GM19463 (cell line): ENCODE data around the gene SELENOP.

Experiments used
- ATAC-seq: cut with Tn5 transposase; IDR thresholded peaks from one replicate; pipeline ENCODE4 v1.9.1; 2021; ENCODE audit warnings: mild to moderate bottlenecking, moderate library complexity; ENCODE audit not compliant: unreplicated experiment

Gene SELENOP

DNA sequence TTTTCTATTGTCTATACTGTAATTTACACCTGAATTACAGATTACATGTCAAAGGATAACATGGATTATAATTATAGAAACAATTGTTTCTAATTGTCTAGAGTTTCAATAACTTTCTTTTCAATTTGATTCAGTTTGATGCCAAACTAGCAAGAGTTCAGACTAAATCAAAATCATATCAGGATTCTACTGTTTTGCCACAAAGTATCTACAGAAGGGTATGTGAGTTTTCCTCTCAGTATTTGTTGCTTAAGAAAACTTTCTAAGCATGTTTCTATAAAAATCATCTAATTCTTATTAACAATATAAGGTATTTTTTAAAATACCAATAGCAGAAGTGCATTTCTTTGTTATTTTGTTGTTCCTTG lies 12.5 kb downstream of the SELENOP start:
- no peak for ATAC-seq

DNA sequence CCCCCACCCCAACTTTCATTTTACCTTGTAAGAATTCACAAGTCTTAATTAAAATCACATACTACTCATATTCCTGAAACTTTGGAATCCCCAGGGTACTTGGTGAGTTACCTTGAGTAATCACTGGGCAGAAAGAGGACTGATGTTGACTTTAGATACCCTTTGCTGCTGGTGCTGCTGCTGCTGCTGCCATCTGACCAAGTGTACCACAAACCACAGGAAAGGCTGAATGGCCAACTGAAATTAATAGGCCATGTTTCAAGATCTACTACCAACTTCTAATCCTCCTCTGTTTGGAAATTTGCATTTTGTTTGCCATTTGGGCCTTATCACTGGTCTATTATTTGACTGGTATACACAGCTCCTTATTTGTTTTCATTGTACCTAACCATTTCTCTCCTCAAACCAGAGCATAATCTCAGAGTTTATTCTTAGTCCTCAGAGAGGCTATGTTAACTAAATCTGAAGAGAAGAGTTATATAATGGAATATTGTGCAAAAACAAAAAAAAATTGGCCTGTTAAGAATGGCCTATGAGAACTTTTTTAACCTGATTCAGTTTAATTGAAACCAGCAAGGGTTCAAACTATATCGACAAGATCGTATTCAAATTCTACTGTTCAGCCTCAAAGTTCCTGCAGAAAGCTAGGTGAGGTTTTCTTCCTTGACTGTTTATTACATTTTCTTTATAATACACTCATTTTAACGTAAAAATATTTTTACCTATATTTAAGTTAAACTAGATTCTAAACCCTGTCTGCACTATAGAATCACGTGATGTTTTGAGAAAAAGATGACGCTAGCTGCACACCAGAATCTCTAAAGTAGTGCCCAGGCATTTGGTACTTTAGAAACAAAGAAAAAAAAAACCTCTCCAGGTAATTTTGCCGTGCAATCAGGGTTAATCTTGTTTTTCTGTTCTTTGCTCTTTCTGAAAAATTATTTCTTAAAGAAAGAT lies 13.1 kb downstream of the SELENOP start:
- ATAC-seq, result no peak

DNA sequence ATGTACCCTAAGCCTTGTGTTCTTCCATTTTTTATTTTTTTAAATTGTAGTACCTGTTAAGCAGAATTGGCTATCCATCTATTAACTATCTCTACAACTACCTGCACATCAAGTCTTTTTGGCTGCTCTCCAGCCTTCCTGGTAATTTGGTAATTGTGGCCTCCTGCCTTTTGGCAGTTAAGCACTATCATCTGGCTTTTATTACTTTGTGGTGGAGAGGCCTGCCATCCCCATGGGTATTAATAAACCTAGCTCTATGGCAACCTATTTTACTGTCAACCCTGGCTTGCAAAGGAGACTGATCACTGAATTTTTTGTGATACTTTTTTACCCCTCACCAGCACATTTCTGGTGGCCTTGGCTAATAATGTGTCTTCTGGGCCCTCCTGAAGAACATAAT lies 20.5 kb downstream of the SELENOP start:
- no peak for ATAC-seq

DNA sequence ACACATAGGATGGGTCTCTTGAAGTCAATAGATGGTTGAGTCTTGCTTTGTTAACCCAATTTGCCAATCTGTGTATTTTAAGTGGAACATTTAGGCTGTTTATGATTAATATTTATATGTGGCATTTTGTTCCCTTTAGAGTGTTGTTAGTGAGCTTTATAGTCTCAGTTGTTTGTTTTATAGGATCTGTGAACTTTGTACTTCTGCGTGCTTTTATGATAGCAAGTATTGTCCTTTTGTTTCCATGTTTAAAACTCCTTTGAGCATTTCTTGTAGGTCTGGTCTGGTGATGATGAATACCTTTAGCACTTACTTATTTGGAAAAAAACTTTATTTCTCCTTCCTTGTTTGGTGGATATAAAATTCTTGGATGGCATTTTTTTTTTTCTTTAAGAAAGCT lies 23.8 kb downstream of the SELENOP start:
- ATAC-seq, result no peak

DNA sequence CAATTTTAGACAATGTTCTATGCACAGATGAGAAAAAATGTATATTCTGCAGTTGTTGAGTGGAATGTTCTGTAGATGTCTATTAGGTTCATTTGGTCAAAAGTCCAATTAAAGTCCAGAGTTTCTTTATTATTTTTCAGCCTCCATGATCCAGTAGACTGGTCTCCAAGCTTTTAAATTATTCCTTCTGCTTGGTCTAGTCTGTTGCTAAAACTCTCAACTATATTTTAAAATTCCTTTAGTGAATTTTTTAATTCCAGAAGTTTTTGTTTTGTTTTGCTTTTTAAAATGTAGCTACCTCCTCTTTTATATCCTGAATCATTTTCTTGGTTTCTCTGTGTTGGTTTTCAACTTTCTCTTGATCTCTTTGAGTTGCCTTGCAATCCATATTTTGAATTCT lies 24.6 kb downstream of the SELENOP start:
- ATAC-seq, result no peak

DNA sequence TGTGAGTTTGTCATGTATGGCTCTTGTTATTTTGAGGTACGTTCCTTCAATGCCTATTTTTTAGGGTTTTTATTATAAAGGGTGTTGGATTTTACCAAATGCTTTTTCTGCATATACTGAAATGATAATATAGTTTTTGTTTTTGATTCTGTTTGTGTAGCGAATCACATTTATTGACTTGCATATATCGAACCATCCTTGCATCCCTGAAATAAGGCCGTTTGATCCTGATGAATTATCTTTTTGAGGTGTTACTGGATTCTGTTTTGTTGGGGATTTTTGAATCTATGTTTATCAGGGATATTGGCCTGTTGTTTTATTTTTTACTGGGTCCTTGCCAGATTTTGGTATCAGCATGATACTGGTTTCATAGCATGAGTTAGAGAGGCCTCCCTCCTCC lies 25.9 kb downstream of the SELENOP start:
- ATAC-seq, result no peak

DNA sequence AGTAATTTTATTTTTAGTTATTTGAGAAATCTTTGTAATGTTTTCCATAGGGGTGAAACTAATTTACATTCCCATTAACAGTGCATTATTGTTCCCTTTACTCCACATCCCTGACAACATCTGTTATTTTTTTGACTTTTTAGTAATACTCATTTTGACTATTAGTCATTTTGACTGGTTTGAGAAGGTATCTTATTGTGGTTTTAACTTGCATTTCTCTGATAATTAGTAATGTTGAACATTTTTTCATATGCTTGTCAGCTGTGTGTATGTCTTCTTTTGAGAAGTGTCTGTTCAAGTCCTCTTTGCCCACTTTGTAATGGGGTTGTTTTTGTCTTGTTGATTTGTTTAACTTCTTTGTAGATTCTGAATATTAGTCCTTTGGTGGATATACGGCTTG lies 27.6 kb downstream of the SELENOP start:
- no peak for ATAC-seq

DNA sequence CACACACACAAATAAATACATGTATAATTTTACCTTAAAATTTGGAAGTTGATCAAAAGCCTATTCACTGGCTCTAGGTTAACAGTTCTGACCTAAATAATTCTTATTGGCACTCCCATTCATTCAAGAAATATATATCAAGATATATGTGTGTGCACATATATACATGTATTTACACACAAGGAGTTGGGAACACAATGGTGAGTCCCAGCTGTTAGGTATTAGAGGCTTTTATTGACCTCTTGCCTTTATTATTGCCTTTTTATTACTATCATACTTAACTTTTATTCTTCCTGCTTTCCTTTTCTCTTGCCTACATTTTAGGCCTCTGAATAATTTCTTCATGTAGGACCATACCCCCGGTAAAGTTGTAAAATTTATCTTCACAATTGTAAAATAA lies 30.1 kb downstream of the SELENOP start:
- no peak for ATAC-seq

DNA sequence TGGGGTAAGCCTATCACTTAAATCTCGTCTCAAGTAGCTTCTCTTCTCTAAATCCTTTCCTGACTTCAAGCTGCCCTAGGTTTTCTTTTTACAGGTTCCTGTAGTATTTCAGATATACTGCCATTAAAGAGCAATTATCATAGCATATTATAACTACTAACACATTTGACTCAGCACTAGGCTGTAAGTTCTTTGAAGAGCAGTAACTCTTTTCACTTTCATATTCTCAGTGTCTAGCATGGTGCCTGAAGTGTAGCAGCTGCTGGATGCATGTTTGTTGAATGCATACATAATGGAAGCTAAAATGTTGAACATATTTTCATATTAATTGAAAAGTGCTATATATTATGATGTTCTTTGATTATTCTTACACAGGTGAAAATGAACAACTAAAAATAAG lies 32.6 kb downstream of the SELENOP start:
- peak; percentile 71 for ATAC-seq

DNA sequence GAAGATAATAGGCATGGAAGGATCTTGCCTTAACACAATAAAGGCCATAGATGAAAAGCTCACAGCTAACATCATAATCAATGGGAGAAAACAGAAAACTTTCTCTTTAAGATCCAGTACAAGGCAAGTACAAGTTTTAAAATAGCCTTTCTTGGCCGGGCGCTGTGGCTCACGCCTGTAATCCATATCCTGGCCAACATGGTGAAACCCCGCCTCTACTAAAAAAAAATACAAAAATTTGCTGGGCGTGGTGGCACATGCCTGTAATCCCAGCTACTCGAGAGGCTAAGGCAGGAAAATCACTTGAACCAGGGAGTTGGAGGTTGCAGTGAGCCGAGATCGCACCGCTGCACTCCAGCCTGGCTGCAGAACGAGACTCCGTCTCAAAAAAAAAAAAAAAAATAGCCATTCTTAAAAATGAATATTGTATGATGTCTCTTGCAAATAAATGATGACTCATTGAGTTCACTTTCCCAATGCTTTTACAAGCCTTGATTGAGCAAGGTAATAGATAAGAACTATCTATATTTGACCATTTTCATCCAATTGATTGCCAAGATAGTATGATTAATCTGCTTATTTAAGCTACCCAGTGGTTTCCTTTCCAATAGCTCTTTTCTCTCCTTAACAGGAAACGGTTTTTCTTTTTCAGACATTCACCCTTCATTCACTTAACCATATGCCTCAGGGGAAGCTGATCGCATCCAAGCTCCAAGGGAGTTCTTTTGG lies 39.3 kb downstream of the SELENOP start:
- ATAC-seq, result no peak

DNA sequence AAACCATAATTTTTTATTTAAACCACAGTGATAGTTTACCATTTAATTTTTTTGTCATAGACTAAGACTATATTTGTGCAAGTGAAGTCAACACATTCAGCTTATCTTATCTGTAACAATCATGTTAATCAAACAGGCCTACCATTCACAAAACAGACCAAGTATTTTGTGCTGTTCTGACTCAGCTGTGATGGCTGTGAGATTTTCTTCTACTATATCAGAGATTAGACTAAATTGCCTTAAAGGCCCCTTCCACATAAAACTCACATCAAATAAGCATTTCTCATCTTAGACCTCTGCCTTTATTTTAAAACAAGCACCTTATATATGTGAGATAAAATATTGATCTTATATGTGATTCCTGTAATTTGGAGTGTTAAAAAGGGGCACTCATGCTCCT lies 41.7 kb downstream of the SELENOP start:
- no peak for ATAC-seq

DNA sequence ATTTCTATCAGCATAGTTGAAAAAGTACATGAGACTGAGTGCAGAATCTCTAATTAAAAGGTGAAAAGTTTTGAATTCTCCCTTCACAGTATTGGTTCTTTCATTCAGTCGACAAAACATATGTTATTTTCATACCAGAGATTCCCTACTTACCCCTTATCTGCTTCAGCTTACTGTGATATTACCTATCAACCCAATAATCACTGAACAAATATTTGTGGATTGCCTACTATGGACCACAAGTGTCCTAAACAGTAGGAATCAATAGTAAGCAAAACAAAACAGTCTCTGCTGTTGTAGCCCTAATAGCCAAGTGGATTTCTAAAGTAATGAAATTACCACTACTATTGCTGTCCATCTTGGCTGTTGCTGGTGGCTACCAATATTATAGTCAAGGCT lies 43.6 kb downstream of the SELENOP start:
- ATAC-seq, result no peak

DNA sequence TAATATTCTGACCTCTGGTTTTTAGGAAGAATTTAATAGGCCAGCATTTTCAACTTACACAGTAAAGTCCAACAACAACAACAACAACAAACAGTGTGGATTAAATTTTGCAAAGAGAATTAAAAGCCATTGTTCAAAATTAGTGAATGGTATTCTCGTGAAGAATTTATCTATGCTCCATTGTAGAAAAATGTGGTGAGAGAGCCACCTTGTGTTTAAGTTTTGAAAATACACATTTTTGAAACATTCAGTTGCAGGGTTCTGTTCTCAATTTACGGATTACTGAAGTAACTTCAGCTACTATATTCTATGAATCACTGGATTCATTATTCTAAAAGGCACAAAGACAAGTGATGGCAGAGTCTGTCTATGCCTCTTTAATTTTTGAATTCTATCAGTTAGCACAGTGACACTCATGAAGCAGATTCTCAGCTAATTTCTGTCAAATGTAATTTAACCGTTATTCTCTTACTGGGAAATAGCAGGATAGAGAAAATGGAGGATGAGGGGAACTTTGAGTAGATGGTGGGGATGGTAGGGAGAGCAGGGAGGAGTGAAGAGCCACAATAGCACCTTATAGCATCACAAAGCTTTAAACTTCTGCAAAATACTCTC lies 44.1 kb downstream of the SELENOP start:
- ATAC-seq, result no peak

DNA sequence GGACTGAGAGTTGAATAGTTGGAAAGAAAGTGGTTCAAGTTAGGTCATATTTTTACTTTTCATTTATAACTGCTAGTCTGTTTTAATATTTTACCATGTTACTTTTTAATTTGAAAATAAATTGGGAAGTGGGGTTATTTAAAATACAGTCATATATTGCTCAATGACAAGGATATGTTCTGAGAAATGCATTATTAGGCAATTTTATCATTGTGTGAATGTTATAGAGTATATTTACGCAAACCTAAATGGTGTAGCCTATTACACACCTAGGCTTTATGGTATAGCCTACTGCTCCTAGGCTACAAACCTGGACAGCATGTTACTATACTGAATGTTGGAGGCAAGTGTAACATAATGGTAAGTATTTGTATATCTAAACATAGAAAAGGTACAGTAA lies 49.9 kb downstream of the SELENOP start:
- no peak for ATAC-seq

DNA sequence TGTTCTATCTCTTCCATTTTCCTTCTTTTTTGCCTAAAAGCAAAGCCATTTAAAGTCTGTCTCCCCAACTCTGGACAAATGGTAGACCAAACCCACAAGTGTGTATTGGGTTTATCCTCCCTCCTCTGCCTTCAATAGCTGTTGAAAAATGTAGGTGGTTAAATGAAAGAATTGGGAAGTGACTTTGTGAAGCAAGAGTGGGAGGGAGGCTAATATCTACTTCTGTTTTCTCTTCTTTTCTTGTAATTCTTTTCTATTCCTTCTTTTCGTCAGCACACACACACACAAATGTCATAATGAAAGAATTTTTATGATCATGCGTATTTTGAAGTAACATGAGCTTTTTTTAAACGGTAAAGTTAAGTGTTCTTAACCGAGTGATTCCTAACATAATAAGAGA lies 51.3 kb downstream of the SELENOP start:
- no peak for ATAC-seq

DNA sequence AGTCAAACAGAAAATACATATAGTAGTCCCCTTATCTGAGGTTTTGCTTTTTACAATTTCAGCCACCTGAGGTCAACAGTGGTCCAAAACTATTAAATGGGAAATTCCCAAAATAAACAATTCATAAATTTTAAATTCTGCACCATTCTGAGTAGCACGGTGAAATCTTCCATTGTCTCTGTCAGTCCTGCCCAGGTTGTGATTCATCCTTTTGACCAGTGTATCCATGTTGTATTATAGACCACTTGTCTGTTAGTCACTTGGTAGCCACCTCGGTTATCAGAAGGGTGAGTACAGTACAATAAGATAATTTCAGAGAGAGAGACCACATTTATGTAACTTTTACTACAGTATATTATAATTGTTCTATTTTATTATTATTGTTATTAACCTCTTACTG lies 52.2 kb downstream of the SELENOP start:
- no peak for ATAC-seq

DNA sequence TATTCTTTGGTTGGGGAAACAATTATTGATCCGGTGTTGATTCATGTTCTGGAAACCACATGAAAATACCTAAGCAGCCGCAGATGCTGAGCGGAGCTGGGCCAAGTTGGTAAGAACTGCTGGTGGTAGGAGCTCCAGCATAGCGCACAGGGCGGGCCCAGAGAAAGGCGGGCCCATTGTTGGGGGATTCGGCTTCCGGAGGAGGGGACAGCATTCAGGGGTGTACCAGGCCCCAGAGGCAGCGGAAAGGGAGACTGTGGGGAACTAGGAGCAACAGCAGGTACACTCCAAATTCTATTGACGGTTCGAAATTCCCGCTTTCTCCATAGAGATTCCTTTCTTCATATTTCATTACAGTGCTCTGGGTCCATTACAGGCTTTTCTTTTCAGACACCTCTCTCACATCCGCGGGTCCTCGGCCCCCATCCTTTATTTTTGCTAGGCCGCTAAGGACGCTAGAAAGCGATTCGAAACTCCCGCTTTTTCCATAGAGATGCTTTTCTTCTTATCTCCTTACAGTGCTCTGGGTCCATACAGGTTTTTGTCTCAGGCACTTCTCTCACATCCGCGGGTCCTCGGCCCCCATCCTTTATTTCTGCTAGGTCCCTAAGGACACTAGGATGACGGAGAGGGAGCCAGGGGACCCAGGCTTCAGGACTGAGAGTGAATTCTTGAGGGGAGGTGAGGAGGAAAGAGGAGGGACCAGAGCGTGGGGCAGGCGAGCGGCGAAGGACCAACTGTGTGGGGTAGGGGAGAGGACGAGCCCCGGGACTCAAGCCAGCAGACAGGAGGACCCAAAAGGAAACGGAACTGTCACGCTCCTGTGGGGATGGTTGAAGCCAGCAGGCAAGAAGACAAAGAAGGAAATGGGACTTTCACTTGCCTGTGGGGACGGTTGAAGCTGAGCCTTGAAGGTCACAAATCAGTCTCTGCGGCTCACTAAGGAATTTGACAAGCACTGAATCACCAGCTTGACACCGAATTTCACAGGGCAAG lies 54.8 kb downstream of the SELENOP start, which contains the start of gene CCDC152:
Gene CCDC152, plus strand, starts transcription at position 213 of the 996 bp plus-strand sequence. CDS start 2,304 bp downstream, outside the sequence.
- ATAC-seq, result peak; percentile 88

DNA sequence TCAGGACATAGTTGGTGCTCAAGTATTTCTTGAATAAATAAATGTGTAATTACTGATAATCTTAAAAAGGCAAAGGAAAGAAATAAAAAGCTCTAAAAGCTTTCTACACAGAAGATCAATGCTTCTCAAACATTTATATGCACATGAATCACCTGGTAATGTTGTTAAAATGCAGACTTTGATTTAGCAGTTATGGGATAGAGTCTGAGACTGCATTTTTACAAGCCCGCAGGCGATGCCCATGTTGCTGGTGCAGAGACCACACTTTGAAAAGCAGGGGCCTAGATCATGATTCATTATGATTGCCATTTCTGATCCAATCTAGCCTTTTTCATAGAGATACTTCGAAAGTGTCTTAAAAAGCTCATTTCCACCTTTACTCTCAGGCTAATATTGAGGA lies 58.6 kb downstream of the SELENOP start:
- ATAC-seq, result no peak

DNA sequence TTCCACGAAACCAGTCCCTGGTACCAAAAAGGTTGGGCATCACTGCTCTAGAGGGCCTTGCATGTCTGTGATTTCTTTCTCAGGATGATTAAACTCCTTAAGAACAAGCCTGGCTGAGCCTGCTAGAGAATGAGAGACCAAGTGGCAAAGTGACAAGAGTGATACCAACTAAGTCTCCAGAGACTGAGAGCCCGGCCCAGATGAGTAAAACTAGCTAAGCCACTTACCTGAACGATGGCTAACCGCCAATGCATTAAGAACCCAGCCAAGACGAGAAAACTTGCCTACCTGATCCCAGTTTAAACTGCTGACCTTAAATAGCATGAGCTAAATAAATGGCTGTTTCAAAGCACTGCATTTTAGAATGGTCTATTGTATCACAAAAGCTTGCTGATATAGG lies 60.6 kb downstream of the SELENOP start:
- ATAC-seq, result no peak

DNA sequence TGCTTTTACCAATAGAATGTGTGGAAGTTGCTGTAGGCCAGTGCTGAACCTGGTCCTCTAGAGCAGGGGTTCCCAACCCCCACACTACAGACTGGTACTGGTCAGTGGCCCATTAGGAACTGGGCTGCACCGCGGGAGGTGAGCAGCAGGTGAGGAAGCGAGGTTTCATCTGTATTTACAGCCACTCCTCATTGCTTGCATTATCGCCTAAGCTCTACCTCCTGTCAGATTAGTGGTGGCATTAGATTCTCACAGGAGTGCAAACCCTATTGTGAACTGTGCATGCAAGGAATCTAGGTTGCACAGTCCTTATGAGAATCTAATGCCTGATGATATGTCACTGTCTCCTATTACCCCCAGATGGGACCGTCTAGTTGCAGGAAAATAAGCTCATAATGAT lies 61.2 kb downstream of the SELENOP start:
- no peak for ATAC-seq
